H1 (cell line): ENCODE results near the gene CPXM1. TPM values are rescaled to one million over a fixed set of nuclear protein-coding genes. Genes with fewer than 3 reads are reported as not detected.

ENCODE experiments used
- CTCF ChIA-PET: fragments of 300-600 bp; sonication (Branson Sonifier 250); formaldehyde crosslinking; loops from one replicate; lab custom pipeline; 2021; ENCODE audit not compliant: partially characterized antibody; lab: Charles Lee
- POLR2A ChIA-PET: fragments of 300-600 bp; sonication (Branson Sonifier 250); formaldehyde crosslinking; loops from one replicate; lab custom pipeline; 2021; ENCODE audit warnings: inconsistent platforms; ENCODE audit not compliant: partially characterized antibody; lab: Charles Lee
- DNase-seq, 2 experiments: peaks; one replicate each; pipeline versions ENCODE4 v3.0.0 to v3.0.0-alpha.2; 2010 to 2022; ENCODE audit warnings: low spot score in 2 of 2, low read depth in 1 of 2, mixed read lengths in 1 of 2
- FAIRE-seq: peaks from 2 replicates; lab custom pipeline; 2011; peaks lifted over from hg19 to GRCh38; lab: Jason Lieb, UNC
- H2AFZ ChIP-seq: 2 replicates; pipeline ENCODE4 v1.8.1; 2012; ENCODE audit warnings: low read length, inconsistent platforms
- H2AK5ac ChIP-seq: 2 replicates; pipeline ENCODE4 v1.6.1; 2013; ENCODE audit warnings: low read depth, low read length
- H2BK120ac ChIP-seq: replicated peaks from 2 replicates; pipeline ENCODE3; 2013; ENCODE audit warnings: low read depth, low read length, inconsistent platforms
- H2BK12ac ChIP-seq: 2 replicates; pipeline ENCODE4 v1.6.1; 2013; ENCODE audit warnings: low read depth, low read length
- H2BK15ac ChIP-seq: 2 replicates; pipeline ENCODE4 v1.6.1; 2013; ENCODE audit warnings: low read length
- H2BK20ac ChIP-seq: 2 replicates; pipeline ENCODE4 v1.6.1; 2013; ENCODE audit warnings: low read length
- H2BK5ac ChIP-seq: 2 replicates; pipeline ENCODE4 v1.6.1; 2013; ENCODE audit warnings: low read depth, low read length
- H3K14ac ChIP-seq: 2 replicates; pipeline ENCODE4 v1.6.1; 2013; ENCODE audit warnings: inconsistent platforms; ENCODE audit not compliant: insufficient read length
- H3K18ac ChIP-seq: 2 replicates; pipeline ENCODE4 v1.6.1; 2013; ENCODE audit warnings: low read length; ENCODE audit errors: extremely low read depth
- H3K23ac ChIP-seq: 2 replicates; pipeline ENCODE4 v1.6.1; 2013; ENCODE audit warnings: inconsistent platforms; ENCODE audit not compliant: insufficient read length
- H3K23me2 ChIP-seq: 2 replicates; pipeline ENCODE4 v1.6.1; 2013; ENCODE audit warnings: low read depth, low read length
- H3K27ac ChIP-seq: 2 replicates; pipeline ENCODE4 v1.6.1; 2011; ENCODE audit warnings: low read depth, low read length, inconsistent platforms
- H3K27me3 ChIP-seq, 4 experiments: replicated peaks in 1 of 4; 1 replicate in 1 of 4; 2 replicates in 3 of 4; pipeline versions ENCODE4 v1.6.1 to v1.8.1; 2011 to 2013; ENCODE audit warnings: low read length in 3 of 4, mild to moderate bottlenecking in 3 of 4, inconsistent platforms in 2 of 4, mixed read lengths in 2 of 4, moderate library complexity in 1 of 4; ENCODE audit not compliant: control insufficient read depth in 3 of 4, insufficient read depth in 3 of 4; ENCODE audit errors: extremely low read depth in 1 of 4
- H3K36me3 ChIP-seq, 4 experiments: 2 replicates each; pipeline versions ENCODE4 v1.6.1 to v1.8.1; 2011 to 2013; ENCODE audit warnings: mild to moderate bottlenecking in 4 of 4, low read length in 3 of 4, moderate library complexity in 2 of 4, control low read depth in 1 of 4, inconsistent platforms in 1 of 4; ENCODE audit not compliant: insufficient read depth in 4 of 4, control insufficient read depth in 2 of 4
- H3K4ac ChIP-seq: replicated peaks from 2 replicates; pipeline ENCODE3; 2013; ENCODE audit warnings: low read length, low read depth, mixed read lengths, inconsistent platforms; ENCODE audit not compliant: insufficient read length
- H3K4me1 ChIP-seq, 4 experiments: replicated peaks in 1 of 4; 1 replicate in 1 of 4; 2 replicates in 3 of 4; pipeline versions ENCODE4 v1.6.1 to v1.8.1; 2011 to 2013; ENCODE audit warnings: low read length in 3 of 4, inconsistent platforms in 2 of 4, mixed read lengths in 1 of 4; ENCODE audit not compliant: insufficient read depth in 4 of 4, control insufficient read depth in 3 of 4
- H3K4me2 ChIP-seq, 2 experiments: 2 replicates each; pipeline versions ENCODE4 v1.6.1 to v1.8.1; 2011 to 2013; ENCODE audit warnings: low read depth in 2 of 2, low read length in 2 of 2, control low read depth in 1 of 2, inconsistent platforms in 1 of 2, mild to moderate bottlenecking in 1 of 2; ENCODE audit not compliant: insufficient read depth in 1 of 2
- H3K4me3 ChIP-seq, 4 experiments: fragments of 200-600, 300-600 bp in 1 of 4; sonication (generic), shearing (Covaris generic), sonication (Bioruptor Twin) in 1 of 4; 2 replicates each; pipeline versions ENCODE4 v1.5.1 to v1.8.1; 2011 to 2016; ENCODE audit warnings: low read length in 4 of 4, low read depth in 3 of 4, control low read depth in 2 of 4, inconsistent platforms in 2 of 4, mild to moderate bottlenecking in 2 of 4, mixed read lengths in 1 of 4, moderate library complexity in 1 of 4; ENCODE audit not compliant: insufficient read depth in 2 of 4; ENCODE audit errors: extremely low read depth in 1 of 4
- H3K56ac ChIP-seq: replicated peaks from 2 replicates; pipeline ENCODE3; 2013; ENCODE audit warnings: low read depth, mild to moderate bottlenecking, mixed read lengths, low read length, inconsistent platforms; ENCODE audit not compliant: insufficient read length
- H3K79me1 ChIP-seq: 2 replicates; pipeline ENCODE4 v1.6.1; 2013; ENCODE audit warnings: low read depth, low read length, control low read depth
- H3K79me2 ChIP-seq, 2 experiments: 2 replicates each; pipeline versions ENCODE4 v1.6.1 to v1.8.1; 2012 to 2013; ENCODE audit warnings: low read length in 2 of 2, mild to moderate bottlenecking in 2 of 2, inconsistent platforms in 1 of 2; ENCODE audit not compliant: insufficient read depth in 2 of 2, control insufficient read depth in 1 of 2
- H3K9ac ChIP-seq, 4 experiments: replicated peaks in 1 of 4; 1 replicate in 1 of 4; 2 replicates in 3 of 4; pipeline versions ENCODE4 v1.6.1 to v1.8.1; 2011 to 2013; ENCODE audit warnings: low read depth in 3 of 4, low read length in 3 of 4, control low read depth in 2 of 4, mild to moderate bottlenecking in 2 of 4, moderate library complexity in 2 of 4, inconsistent platforms in 1 of 4; ENCODE audit errors: extremely low read depth in 1 of 4
- H3K9me3 ChIP-seq, 2 experiments: 2 replicates each; pipeline versions ENCODE4 v1.6.1 to v1.8.1; 2012 to 2013; ENCODE audit warnings: mild to moderate bottlenecking in 2 of 2, moderate library complexity in 2 of 2, control low read depth in 1 of 2, inconsistent platforms in 1 of 2, low read depth in 1 of 2, low read length in 1 of 2, mixed read lengths in 1 of 2; ENCODE audit not compliant: insufficient read depth in 2 of 2
- H4K20me1 ChIP-seq, 2 experiments: replicated peaks in 1 of 2; 2 replicates each; pipeline versions ENCODE3 to v1.8.1; 2011 to 2013; ENCODE audit warnings: inconsistent platforms in 2 of 2, low read length in 2 of 2, mild to moderate bottlenecking in 1 of 2; ENCODE audit not compliant: insufficient read depth in 2 of 2, control insufficient read depth in 1 of 2
- H4K5ac ChIP-seq: 2 replicates; pipeline ENCODE4 v1.6.1; 2013; ENCODE audit warnings: low read length, low read depth, mixed read lengths, inconsistent platforms; ENCODE audit not compliant: insufficient read length
- H4K8ac ChIP-seq: 2 replicates; pipeline ENCODE4 v1.8.0; 2013; ENCODE audit warnings: mild to moderate bottlenecking, moderate library complexity, low read length, inconsistent platforms; ENCODE audit not compliant: insufficient read depth; ENCODE audit errors: extremely low read depth
- H4K91ac ChIP-seq: replicated peaks from 2 replicates; pipeline ENCODE3; 2013; ENCODE audit warnings: low read length, mixed read lengths, inconsistent platforms; ENCODE audit not compliant: insufficient read length
- BCL11A ChIP-seq, 2 experiments: IDR thresholded peaks; one replicate each; pipeline ENCODE4 v1.6.1; 2011; ENCODE audit warnings: low read depth in 2 of 2, low read length in 2 of 2, mild to moderate bottlenecking in 2 of 2
- CTBP2 ChIP-seq: IDR thresholded peaks from 2 replicates; pipeline ENCODE4 v1.7.0; 2011; ENCODE audit warnings: borderline replicate concordance, mild to moderate bottlenecking, moderate library complexity, mixed read lengths, low read length; ENCODE audit not compliant: insufficient read depth, insufficient read length
- CTCF ChIP-seq, 3 experiments: IDR thresholded peaks; 1 replicate in 2 of 3; 2 replicates in 1 of 3; pipeline versions ENCODE4 v1.5.1 to v1.6.1; 2011; ENCODE audit warnings: low read length in 3 of 3, mild to moderate bottlenecking in 3 of 3, inconsistent platforms in 2 of 3, low read depth in 1 of 3, moderate library complexity in 1 of 3; ENCODE audit not compliant: insufficient read depth in 1 of 3; ENCODE audit errors: control extremely low read depth in 1 of 3
- E2F6 ChIP-seq: IDR thresholded peaks from 2 replicates; pipeline ENCODE4 v1.6.1; 2012; ENCODE audit warnings: inconsistent platforms
- PHF8 ChIP-seq: fragments of 200-600 bp; sonication (generic); conservative IDR thresholded peaks from 2 replicates; pipeline ENCODE4 v1.7.1; 2012; ENCODE audit warnings: low read depth, mild to moderate bottlenecking, inconsistent platforms, low read length, moderate library complexity
- RFX5 ChIP-seq: IDR thresholded peaks from 2 replicates; pipeline ENCODE4 v1.6.1; 2011; ENCODE audit warnings: low read depth, low read length, improper control_type of control experiment, borderline replicate concordance
- TEAD4 ChIP-seq: IDR thresholded peaks from 2 replicates; pipeline ENCODE4 v1.6.1; 2012; ENCODE audit warnings: low read depth, low read length, inconsistent platforms, mixed read lengths
- ZNF274 ChIP-seq: IDR thresholded peaks from 2 replicates; pipeline ENCODE4 v1.7.0; 2012; ENCODE audit warnings: low read length, borderline replicate concordance; ENCODE audit errors: extremely low read depth
- WGBS, 2 experiments: shearing (Covaris generic) in 1 of 2; methylation state at CpG; one replicate each; pipeline versions ENCODE4 v1.1.6 to v1.1.7; 2013 to 2015; ENCODE audit warnings: low lambda C conversion rate in 2 of 2, mixed read lengths in 2 of 2, inconsistent platforms in 1 of 2, low coverage in 1 of 2, missing lambda C conversion rate in 1 of 2; ENCODE audit not compliant: insufficient replicate concordance in 2 of 2, insufficient coverage in 1 of 2, insufficient read length in 1 of 2; ENCODE audit errors: extremely low coverage in 1 of 2, missing lambda C conversion rate in 1 of 2; 5-methylcytosine and 5-hydroxymethylcytosine counted together
- polyA plus RNA-seq, 7 experiments: library from polyadenylated mRNA; depleted of rRNA in 3 of 7; stranded (reverse) in 5 of 7; unstranded in 2 of 7; fragments of >200 nt in 5 of 7; fragments of 200-250 nt in 2 of 7; gene quantifications; 1 replicate in 5 of 7; 2 replicates in 1 of 7; 4 replicates in 1 of 7; pipeline versions ENCODE4 v1.2.1 to v1.2.3, GENCODE V29; 2011 to 2013; ENCODE audit warnings: missing spikeins in 2 of 7, mixed read lengths in 2 of 7
- total RNA-seq: library from RNA; stranded (reverse); fragmentation: NEBNext Ultra II Directional; extraction: Animal tissue kit (Norgen Biotek cat#: 25700); gene quantifications from 2 replicates; pipeline ENCODE4 v1.2.1, GENCODE V29; 2021

CPXM1 gene
- total and polyA plus RNA-seq, 2 of the 8 experiments (the other 6 are each of a cell fraction or from before 2014, with no cell fraction given), result 31.3 to 81.9 TPM

- no peak overlapping the region for H3K27ac ChIP-seq
- POLR2A ChIA-PET, result interaction anchor here (0.6 to 2.7 kb wide), 8 partner anchors 10 to 146 kb away, joined by 3 to 10 read pairs (median 4); partner anchors contain the start of gene PTPRA
These were observed 39.3 kb upstream of the CPXM1 start for GRCh38 chr20:2839732-2840137.

More at GRCh38 chr20:2839732-2840137, 39.3 kb upstream of the CPXM1 start:
- Histone ChIP-seq H2BK120ac (no peak overlapping the region), H2BK20ac (no peak overlapping the region), H3K23ac (no peak overlapping the region), H3K23me2 (peaks cover 9% of the 10 kb centered on the region; the same call in 1 of the 2 replicates), H3K4ac (no peak overlapping the region), H4K20me1 (peaks cover 0 to 5% of the 10 kb centered on the region in 2 experiments), H3K4me2 (peak overlapping the region; percentile 56 to 89; a peak in 1 of 4 replicates), H4K91ac (peak overlapping the region; percentile 89), H3K79me1 (no peaks in the 10 kb centered on the region), H2AK5ac (no peak overlapping the region), H3K27me3 (peaks cover 5 to 20% (median 17%) of the 10 kb centered on the region in 4 experiments), H3K36me3 (peaks cover 0 to 5% (median 0%) of the 10 kb centered on the region in 4 experiments; a peak in 1 of 8 replicates), H3K4me1 (no peaks in the 10 kb centered on the region; a peak in 1 of 7 replicates), H3K4me3 (peak overlapping the region in 3 of 4 experiments; percentile 64 to 93 (median 70); a peak in 5 of 8 replicates), H3K9ac (no peak overlapping the region), H3K79me2 (no peaks in the 10 kb centered on the region), H2BK12ac (0 out of 2 replicates have a peak overlapping the region, but pooled peaks have one; percentile 23), H2AFZ (no peak overlapping the region), H2BK15ac (no peak overlapping the region), H2BK5ac (no peak overlapping the region), H3K56ac (no peak overlapping the region), H3K18ac (no peak overlapping the region), H3K14ac (no peak overlapping the region), H4K5ac (no peak overlapping the region), H4K8ac (peak overlapping the region; percentile 98), H3K9me3 (peaks cover 0 to 6% of the 10 kb centered on the region in 2 experiments; a peak in 1 of 4 replicates)
- CTCF ChIA-PET, result interaction anchor here (1.6 to 4.1 kb wide), 5 partner anchors 12 to 151 kb away, joined by 4 to 20 read pairs (median 5); no protein-coding TSS in a partner anchor
- 81% methylated on average over 21 of the region's 21 CpGs; no CpG with 5 or more reads in 1 of the 2 experiments for WGBS, 2 experiments
- TF ChIP-seq TEAD4 (no peak), CTCF (IDR thresholded peaks at IDR 0.05; ENCODE audit: control extremely low read depth in 1 of 3, insufficient read depth in 1 of 3, low read depth in 1 of 3, low read length in 3 of 3) (no peak), BCL11A (IDR thresholded peaks at IDR 0.05; ENCODE audit: low read depth in 2 of 2, low read length in 2 of 2) (no peak), E2F6 (no peak), ZNF274 (no peak), PHF8 (no peak), CTBP2 (no peak), RFX5 (no peak)
- DNase-seq, result no peak
- FAIRE-seq, result no peak
